Smooth muscle cell (in vitro differentiated cells): ENCODE measurements around the gene DAAM1. TPM values are rescaled to one million over a fixed set of nuclear protein-coding genes. Genes with fewer than 3 reads are reported as not detected.

Source experiments
- DNase-seq: peaks from one replicate; lab custom pipeline; 2025; ENCODE audit not compliant: unreplicated experiment; lab: John Stamatoyannopoulos, UW
- H2AFZ ChIP-seq: fragments of 200-600 bp; sonication (generic); 2 replicates; pipeline ENCODE4 v1.6.0; 2016; ENCODE audit warnings: antibody characterized with exemption, low read depth, mild to moderate bottlenecking
- H3F3A ChIP-seq: fragments of 200-600 bp; sonication (generic); 2 replicates; pipeline ENCODE4 v1.6.0; 2017; ENCODE audit warnings: antibody characterized with exemption, low read depth
- H3K27ac ChIP-seq: fragments of 200-600 bp; sonication (generic); 2 replicates; pipeline ENCODE4 v1.5.1; 2016; ENCODE audit warnings: low read depth, mild to moderate bottlenecking
- H3K27me3 ChIP-seq: fragments of 200-600 bp; sonication (generic); 2 replicates; pipeline ENCODE4 v1.6.1; 2016; ENCODE audit warnings: low read depth, mild to moderate bottlenecking
- H3K36me3 ChIP-seq: fragments of 200-600 bp; sonication (generic); 2 replicates; pipeline ENCODE4 v1.5.1; 2016; ENCODE audit warnings: low read depth
- H3K4me1 ChIP-seq: fragments of 200-600 bp; sonication (generic); 2 replicates; pipeline ENCODE4 v1.5.1; 2016; ENCODE audit warnings: low read depth
- H3K4me2 ChIP-seq: fragments of 200-600 bp; sonication (generic); 2 replicates; pipeline ENCODE4 v1.6.0; 2016; ENCODE audit warnings: mild to moderate bottlenecking
- H3K4me3 ChIP-seq: fragments of 200-600 bp; sonication (generic); 2 replicates; pipeline ENCODE4 v1.5.1; 2016; ENCODE audit warnings: mild to moderate bottlenecking
- H3K79me2 ChIP-seq: fragments of 200-600 bp; sonication (generic); 2 replicates; pipeline ENCODE4 v1.6.0; 2016; ENCODE audit warnings: low read depth, mild to moderate bottlenecking
- H3K9ac ChIP-seq: fragments of 200-600 bp; sonication (generic); 2 replicates; pipeline ENCODE4 v1.6.0; 2016; ENCODE audit warnings: low read depth
- H3K9me3 ChIP-seq: fragments of 200-600 bp; sonication (generic); replicated peaks from 2 replicates; pipeline ENCODE4 v1.5.1; 2016; ENCODE audit warnings: low read depth
- H4K20me1 ChIP-seq: fragments of 200-600 bp; sonication (generic); 2 replicates; pipeline ENCODE4 v1.6.0; 2016; ENCODE audit warnings: low read depth
- CTCF ChIP-seq: fragments of 200-600 bp; sonication (generic); IDR thresholded peaks from 2 replicates; pipeline ENCODE4 v1.5.1; 2017; ENCODE audit warnings: borderline replicate concordance, mild to moderate bottlenecking, antibody characterized with exemption; ENCODE audit not compliant: insufficient read depth, poor library complexity, severe bottlenecking
- WGBS: methylation state at CpG from one replicate; pipeline ENCODE4 v1.1.7; 2016; ENCODE audit warnings: low lambda C conversion rate; 5-methylcytosine and 5-hydroxymethylcytosine counted together
- polyA plus RNA-seq: library from polyadenylated mRNA; unstranded; fragments of >200 nt; fragmentation: Nextera tagmentation; extraction: Ambion mirVana; gene quantifications from 2 replicates; pipeline ENCODE4 v1.2.1, GENCODE V29; 2016
- total RNA-seq: library from RNA; depleted of rRNA; stranded (reverse); fragments of >200 nt; gene quantifications from 2 replicates; pipeline ENCODE4 v1.2.3, GENCODE V29; 2014

Gene DAAM1
- total and polyA plus RNA-seq, 2 experiments from 2014 or later = 10.9 to 46.4 TPM

- no peaks in the 10 kb centered on the region for H3K27me3 ChIP-seq
- DNase-seq = no peak
- H3K9ac ChIP-seq = no peak overlapping the region
- no peaks in the 10 kb centered on the region for H3K9me3 ChIP-seq
- peak overlapping the region; percentile 37 for H3K4me2 ChIP-seq
- no peak for TF ChIP-seq CTCF
- H3K36me3 ChIP-seq = no peaks in the 10 kb centered on the region
- H3K4me1 ChIP-seq = peaks cover 33% of the 10 kb centered on the region
- H4K20me1 ChIP-seq = no peaks in the 10 kb centered on the region
- H3K79me2 ChIP-seq = peaks cover 6% of the 10 kb centered on the region
- H3K4me3 ChIP-seq = no peak overlapping the region
- H3F3A ChIP-seq = peaks cover 27% of the 10 kb centered on the region
- no peak overlapping the region for H2AFZ ChIP-seq
- H3K27ac ChIP-seq = peak overlapping the region; percentile 91
Observed at GRCh38 chr14:59276235-59276634, 87.8 kb downstream of the DAAM1 start.

GRCh38 chr14:59277659-59278058, 89.2 kb downstream of the DAAM1 start:
- Histone ChIP-seq H3K27me3 (no peaks in the 10 kb centered on the region), H3K79me2 (peaks cover 6% of the 10 kb centered on the region), H3K9ac (no peak overlapping the region), H4K20me1 (no peaks in the 10 kb centered on the region), H3K9me3 (no peaks in the 10 kb centered on the region), H3K36me3 (no peaks in the 10 kb centered on the region), H3F3A (peaks cover 27% of the 10 kb centered on the region), H3K4me2 (no peak overlapping the region), H2AFZ (no peak overlapping the region), H3K27ac (peak overlapping the region; percentile 89), H3K4me3 (no peak overlapping the region), H3K4me1 (peaks cover 33% of the 10 kb centered on the region)
- no peak for DNase-seq
- WGBS = 86% methylated on average over 2 of the region's 2 CpGs
- no peak for TF ChIP-seq CTCF

- peaks cover 6% of the 10 kb centered on the region for H3K79me2 ChIP-seq
- H3K4me2 ChIP-seq = peak overlapping the region; percentile 42
- peak overlapping the region; percentile 89 for H3K27ac ChIP-seq
- no peak for TF ChIP-seq CTCF
- H2AFZ ChIP-seq = no peak overlapping the region
- no peak overlapping the region for H3K4me3 ChIP-seq
- DNase-seq = no peak
- no peaks in the 10 kb centered on the region for H3K9me3 ChIP-seq
- peaks cover 24% of the 10 kb centered on the region for H3F3A ChIP-seq
- peaks cover 33% of the 10 kb centered on the region for H3K4me1 ChIP-seq
- H4K20me1 ChIP-seq = no peaks in the 10 kb centered on the region
- H3K9ac ChIP-seq = peak overlapping the region; percentile 58
- 36% methylated on average over 2 of the region's 2 CpGs for WGBS
- no peaks in the 10 kb centered on the region for H3K27me3 ChIP-seq
- H3K36me3 ChIP-seq = no peaks in the 10 kb centered on the region
Observed at GRCh38 chr14:59278111-59278510, 89.6 kb downstream of the DAAM1 start.

- peaks cover 18% of the 10 kb centered on the region for H3K4me1 ChIP-seq
- WGBS = 67% methylated on average over 5 of the region's 5 CpGs
- no peak for TF ChIP-seq CTCF
- no peaks in the 10 kb centered on the region for H3K27me3 ChIP-seq
- H4K20me1 ChIP-seq = no peaks in the 10 kb centered on the region
- H3K4me3 ChIP-seq = no peak overlapping the region
- H2AFZ ChIP-seq = no peak overlapping the region
- H3K27ac ChIP-seq = no peak overlapping the region
- H3K9me3 ChIP-seq = no peaks in the 10 kb centered on the region
- DNase-seq = no peak
- no peak overlapping the region for H3K4me2 ChIP-seq
- peaks cover 13% of the 10 kb centered on the region for H3F3A ChIP-seq
- H3K36me3 ChIP-seq = peaks cover 2% of the 10 kb centered on the region
- no peak overlapping the region for H3K9ac ChIP-seq
- H3K79me2 ChIP-seq = peaks cover 6% of the 10 kb centered on the region
Observed at GRCh38 chr14:59280961-59281360, 92.5 kb downstream of the DAAM1 start.
